AG10803 (cell line): ENCODE data around the gene DACH2.

Source experiments
- DNase-seq: peaks from one replicate; pipeline ENCODE4 v3.0.0; 2010; ENCODE audit warnings: low read depth
- H3K4me3 ChIP-seq: 2 replicates; pipeline ENCODE4 v1.5.1; 2011; ENCODE audit warnings: mild to moderate bottlenecking, low read length, control low read depth
- TF ChIP-seq, protein P1 (sequence below): conservative IDR thresholded peaks from 2 replicates; pipeline ENCODE4 v1.5.1; 2011; ENCODE audit warnings: mild to moderate bottlenecking, low read length, control low read depth, inconsistent platforms

DACH2 gene

DNA sequence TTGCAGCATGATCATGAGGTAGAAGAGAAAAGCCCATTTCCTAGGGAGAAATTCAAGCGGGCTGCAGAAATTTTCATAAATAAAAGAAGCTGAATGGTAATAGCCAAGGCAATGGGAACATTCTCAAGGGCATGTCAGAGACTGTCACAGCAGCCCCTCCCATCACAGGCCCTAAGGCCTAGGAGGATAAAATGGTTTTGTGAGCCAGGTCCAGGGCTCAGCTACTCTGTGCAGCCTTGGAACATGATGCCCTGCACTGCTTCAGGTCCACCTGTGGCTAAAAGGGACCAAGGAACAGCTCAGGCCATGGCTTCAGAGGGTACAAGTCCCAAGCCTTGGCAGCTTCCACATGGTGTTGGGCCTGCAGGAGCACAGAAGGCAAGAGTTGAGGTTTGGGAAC is 93.3 kb downstream of the DACH2 start:
- TF ChIP-seq, protein P1, sequence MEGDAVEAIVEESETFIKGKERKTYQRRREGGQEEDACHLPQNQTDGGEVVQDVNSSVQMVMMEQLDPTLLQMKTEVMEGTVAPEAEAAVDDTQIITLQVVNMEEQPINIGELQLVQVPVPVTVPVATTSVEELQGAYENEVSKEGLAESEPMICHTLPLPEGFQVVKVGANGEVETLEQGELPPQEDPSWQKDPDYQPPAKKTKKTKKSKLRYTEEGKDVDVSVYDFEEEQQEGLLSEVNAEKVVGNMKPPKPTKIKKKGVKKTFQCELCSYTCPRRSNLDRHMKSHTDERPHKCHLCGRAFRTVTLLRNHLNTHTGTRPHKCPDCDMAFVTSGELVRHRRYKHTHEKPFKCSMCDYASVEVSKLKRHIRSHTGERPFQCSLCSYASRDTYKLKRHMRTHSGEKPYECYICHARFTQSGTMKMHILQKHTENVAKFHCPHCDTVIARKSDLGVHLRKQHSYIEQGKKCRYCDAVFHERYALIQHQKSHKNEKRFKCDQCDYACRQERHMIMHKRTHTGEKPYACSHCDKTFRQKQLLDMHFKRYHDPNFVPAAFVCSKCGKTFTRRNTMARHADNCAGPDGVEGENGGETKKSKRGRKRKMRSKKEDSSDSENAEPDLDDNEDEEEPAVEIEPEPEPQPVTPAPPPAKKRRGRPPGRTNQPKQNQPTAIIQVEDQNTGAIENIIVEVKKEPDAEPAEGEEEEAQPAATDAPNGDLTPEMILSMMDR, result no peak

DNA sequence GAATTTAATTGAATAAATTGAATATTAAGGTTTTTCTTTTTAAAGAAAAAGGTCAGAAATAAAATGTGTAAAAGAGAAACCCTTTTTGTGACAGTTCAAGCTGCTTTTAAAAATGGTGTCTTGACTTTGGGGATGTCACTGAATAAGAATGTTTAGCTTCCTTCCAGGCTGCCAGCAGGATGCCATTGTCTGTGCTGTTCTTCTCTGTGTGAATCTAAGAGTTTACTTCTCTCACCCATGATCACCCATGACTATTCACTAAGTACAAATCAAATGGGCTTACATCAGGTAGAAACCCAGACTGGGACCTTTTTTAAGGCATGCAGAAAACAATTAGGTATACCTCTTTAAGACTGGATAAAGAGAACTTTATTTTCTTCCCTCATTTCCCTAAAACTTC is 115.3 kb downstream of the DACH2 start:
- no peak overlapping the region for H3K4me3 ChIP-seq
- DNase-seq, result no peak
- TF ChIP-seq, protein P1, result no peak

More for the DNA sequence above, 93.3 kb downstream of the DACH2 start:
- no peak overlapping the region for H3K4me3 ChIP-seq
- no peak for DNase-seq

DNA sequence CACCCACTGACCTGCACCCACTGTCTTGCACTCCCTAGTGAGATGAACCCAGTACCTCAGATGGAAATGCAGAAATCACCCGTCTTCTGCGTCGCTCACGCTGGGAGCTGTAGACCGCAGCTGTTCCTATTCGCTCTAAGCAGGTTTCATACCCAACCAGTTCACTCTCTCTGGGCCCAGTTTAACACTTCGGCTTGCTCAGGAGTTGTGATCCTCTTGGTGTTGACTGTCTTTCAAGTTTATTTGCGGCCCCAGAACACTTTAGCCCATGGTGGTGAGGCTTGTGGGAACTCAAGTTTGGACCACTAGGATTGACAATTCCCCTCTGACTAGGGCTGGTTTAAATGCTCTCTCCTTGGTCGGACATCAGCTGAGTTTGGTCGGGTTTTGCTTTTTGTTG is 147.0 kb downstream of the DACH2 start:
- no peak overlapping the region for H3K4me3 ChIP-seq
- DNase-seq, result no peak
- TF ChIP-seq, protein P1, result no peak

DNA sequence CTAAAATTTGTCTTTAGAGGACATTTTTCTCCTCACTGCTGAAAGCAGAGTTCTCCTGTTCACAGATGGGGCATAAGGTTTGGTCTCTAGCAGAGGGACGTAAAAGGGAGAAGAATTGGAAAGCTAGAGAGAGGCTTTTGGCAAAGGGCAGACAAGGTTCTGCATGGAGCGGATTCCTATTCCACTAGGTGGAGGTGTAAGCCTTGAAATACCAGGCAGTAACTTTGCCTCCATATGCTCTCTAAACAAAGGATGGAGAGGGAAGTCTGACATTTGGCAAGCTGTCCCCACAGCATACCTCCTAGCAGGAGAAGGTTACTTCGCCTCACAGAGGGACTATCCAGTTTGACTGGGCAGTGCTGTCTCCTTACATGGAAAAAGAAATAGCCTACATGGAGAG is 174.7 kb downstream of the DACH2 start:
- TF ChIP-seq, protein P1, result no peak
- no peak overlapping the region for H3K4me3 ChIP-seq
- no peak for DNase-seq

DNA sequence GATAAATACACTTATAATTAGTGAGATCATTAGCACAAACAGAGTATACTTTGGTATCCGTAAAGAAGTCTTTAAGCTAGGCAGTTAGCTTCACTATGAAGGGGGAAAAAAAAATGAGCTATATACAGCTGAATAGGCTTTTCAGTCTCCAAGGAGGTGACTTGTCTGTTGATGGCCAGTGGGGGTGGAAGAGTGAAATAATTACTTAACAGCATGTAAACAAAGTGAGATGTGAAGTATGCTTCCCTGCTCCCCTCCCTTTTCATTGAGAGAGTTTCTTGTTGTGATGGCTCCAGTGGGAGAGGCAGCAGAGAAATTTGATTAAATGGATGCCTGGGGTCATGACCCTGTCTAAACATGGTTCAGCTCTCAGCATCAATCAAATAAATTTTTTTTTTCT is 180.9 kb downstream of the DACH2 start:
- no peak for DNase-seq
- H3K4me3 ChIP-seq, result no peak overlapping the region
- TF ChIP-seq, protein P1, result no peak

DNA sequence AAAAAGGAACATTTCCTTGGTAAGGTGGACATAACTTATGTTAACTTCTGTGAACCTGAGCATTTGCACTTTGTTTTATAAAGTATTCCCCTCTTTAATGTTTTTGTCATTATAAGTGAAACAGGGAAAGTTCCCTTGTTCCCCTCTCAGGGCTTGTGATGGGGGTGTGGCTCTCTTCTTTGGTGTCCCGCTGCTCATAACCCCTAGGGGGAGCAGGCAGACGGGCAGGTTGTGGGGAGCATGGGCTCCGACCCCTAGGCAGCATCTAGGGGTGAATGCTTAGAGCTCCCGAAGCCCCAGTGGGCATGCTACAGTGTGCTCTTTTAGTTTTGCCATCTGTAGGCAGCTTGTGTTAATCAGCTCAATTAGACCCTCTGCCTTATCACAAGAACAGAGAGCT is 200.4 kb downstream of the DACH2 start:
- no peak for DNase-seq
- TF ChIP-seq, protein P1, result no peak
- no peak overlapping the region for H3K4me3 ChIP-seq

DNA sequence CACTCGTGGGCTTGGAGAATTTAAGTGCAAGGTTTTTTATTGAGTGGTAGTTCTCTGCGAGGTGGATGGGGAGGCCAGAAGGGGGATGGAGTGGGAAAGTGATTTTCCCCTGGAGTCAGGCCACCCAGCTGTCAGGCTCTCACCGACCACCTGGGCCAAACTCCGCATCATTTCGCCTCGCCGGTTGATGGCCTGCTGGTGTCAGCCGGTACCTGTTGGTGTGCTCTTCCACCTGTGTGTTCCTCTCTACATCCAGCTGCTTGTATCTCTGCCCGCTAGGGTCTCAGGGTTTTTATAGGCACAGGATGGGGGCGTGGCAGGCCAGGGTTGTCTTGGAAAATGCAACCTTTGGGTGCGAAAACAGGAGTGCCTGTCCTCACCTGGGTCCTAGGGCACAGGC is 200.9 kb downstream of the DACH2 start:
- DNase-seq, result no peak
- TF ChIP-seq, protein P1, result no peak
- H3K4me3 ChIP-seq, result no peak overlapping the region
